GM12875 (cell line): Measurements from ENCODE around the gene MALAT1.

ENCODE experiments used
- H3K4me3 ChIP-seq: one replicate; pipeline ENCODE4 v1.5.1; 2011; ENCODE audit warnings: low read depth, low read length, control low read depth
- TF ChIP-seq, protein P1 (sequence below): IDR thresholded peaks from 2 replicates; pipeline ENCODE4 v1.5.1; 2011; ENCODE audit warnings: low read depth, mild to moderate bottlenecking, control low read depth, inconsistent platforms, low read length, moderate library complexity, borderline replicate concordance; ENCODE audit not compliant: insufficient read depth

MALAT1 gene

DNA sequence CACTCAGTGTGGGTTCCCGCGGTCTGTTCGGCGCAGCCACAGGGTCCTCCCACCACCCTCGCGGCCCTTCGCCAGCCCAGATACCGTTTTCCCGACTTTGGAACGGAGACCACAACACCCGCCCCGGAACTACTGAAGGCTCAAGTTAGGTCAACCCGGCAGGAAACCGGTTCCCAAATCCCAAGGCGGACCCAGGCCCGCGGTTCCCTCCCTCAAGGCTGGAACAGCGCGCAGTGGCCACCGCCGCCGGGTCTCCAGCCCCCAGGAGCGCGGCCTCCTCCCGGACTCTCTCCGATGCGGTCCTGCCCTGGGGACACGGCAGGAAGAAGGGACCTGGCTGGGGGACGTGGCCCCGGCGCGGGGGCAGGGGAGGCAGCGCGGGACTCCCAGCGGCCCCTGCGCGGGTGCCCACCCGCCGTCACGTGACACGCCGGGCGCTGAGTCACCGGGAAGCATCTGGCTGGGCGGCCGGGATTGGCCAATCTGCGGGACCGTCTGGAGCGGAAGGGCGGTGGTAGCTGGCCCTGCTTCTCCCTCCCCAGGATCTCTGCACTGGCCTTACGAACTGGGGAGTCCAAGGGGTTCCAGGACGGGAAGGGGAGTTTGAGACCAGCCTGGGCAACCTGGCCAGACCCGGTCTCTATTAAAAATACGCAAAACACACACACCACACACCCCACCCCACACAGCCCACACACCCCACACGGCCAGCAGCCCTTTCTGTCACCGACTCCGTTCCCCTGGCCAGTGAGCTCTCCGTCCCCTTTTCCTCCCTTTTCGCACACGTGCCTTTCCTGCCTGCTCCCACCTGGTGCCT lies 21.5 kb upstream of the MALAT1 start:
- TF ChIP-seq, protein P1, sequence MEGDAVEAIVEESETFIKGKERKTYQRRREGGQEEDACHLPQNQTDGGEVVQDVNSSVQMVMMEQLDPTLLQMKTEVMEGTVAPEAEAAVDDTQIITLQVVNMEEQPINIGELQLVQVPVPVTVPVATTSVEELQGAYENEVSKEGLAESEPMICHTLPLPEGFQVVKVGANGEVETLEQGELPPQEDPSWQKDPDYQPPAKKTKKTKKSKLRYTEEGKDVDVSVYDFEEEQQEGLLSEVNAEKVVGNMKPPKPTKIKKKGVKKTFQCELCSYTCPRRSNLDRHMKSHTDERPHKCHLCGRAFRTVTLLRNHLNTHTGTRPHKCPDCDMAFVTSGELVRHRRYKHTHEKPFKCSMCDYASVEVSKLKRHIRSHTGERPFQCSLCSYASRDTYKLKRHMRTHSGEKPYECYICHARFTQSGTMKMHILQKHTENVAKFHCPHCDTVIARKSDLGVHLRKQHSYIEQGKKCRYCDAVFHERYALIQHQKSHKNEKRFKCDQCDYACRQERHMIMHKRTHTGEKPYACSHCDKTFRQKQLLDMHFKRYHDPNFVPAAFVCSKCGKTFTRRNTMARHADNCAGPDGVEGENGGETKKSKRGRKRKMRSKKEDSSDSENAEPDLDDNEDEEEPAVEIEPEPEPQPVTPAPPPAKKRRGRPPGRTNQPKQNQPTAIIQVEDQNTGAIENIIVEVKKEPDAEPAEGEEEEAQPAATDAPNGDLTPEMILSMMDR = no peak
- peak overlapping the region; percentile 95 for H3K4me3 ChIP-seq

DNA sequence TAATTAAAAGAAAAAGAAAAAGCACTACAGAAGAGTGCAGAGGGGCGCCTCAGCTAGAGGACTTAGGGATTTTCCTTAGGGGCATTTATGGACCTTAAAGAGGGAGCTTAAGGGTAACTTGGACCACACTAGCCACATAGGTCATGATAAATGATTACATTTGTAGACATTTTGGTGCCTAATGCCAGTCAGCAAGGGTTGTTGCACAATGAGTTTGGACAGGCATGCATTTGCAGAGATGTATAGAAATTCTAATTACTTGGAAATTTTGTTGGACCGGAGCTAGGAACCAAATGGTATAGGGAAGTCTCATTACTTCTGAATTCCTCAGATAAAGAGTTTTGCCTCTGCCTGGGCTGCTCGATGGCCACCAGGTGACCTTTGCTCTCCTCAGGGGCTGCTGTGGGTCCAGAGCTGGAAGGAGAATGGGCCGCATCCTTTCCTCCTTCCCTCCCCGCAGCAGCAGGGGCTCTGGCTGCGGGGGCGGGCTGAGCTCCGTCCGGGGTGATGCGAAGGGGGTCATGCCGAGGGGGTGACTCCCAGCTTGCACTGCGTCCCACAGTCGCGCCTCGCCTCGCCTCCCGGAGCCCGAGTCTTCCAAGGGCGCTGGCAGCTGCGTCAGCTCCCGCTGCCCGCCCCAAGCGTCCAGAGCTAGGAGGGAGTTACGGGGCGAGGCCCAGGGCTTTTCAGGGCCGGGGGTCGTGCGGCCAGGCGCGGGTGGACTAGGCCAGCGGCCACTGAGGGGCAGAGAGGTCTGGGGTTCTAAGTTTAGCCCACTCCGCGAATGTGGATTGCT lies 20.3 kb upstream of the MALAT1 start:
- no peak overlapping the region for H3K4me3 ChIP-seq
- TF ChIP-seq, protein P1 = no peak

GRCh38 chr11:65479184-65480145 lies 19.4 kb upstream of the MALAT1 start:
- no peak overlapping the region for H3K4me3 ChIP-seq
- TF ChIP-seq, protein P1 = no peak

DNA sequence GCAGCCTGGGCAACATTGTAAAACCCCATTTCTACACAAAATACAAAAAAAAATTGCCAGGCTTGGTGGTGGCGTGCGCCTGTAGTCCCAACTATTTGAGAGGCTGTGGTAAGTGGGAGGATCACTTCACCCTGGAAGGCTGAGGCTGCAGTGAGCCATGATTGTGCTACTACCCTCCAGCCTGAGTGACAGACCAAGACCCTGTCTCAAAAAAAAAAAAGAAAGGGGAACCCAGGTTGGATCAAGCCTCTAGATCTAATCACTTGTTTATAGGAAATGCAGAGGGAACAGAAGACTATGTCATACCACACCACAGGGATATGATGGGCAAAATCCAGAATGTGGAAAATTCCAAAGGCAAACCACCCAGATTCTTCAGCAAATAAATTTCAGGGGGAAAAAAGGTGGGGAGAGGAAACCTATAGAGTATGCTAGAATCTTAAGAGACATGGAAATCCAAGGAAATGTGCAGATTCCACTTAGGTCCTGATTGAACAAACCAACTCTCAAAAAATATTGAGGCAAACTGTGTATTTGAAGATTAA lies 16.5 kb upstream of the MALAT1 start:
- TF ChIP-seq, protein P1 = no peak
- no peak overlapping the region for H3K4me3 ChIP-seq

DNA sequence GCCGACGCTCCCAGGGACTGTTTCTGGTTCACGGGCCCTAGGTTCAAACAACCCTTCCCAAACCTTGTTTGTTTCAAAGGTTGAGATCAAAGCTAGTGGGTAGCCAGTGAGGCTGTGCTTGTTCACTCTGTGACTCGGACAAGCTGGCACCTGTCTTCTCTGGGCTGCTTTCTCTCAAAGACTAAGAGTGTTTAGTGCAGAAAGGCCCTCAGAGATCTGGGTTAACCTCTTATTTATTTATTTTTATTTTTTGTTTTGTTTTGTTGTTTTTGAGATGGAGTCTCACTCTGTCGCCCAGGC lies 13.0 kb upstream of the MALAT1 start:
- no peak overlapping the region for H3K4me3 ChIP-seq
- TF ChIP-seq, protein P1 = no peak

- TF ChIP-seq, protein P1 = no peak
- no peak overlapping the region for H3K4me3 ChIP-seq
These were observed 12.0 kb upstream of the MALAT1 start for GRCh38 chr11:65486570-65487466.
